T-helper 22 cell (primary cell): ENCODE data around the gene ZBTB7B.

Experiments
- DNase-seq: peaks from one replicate; pipeline ENCODE4 v3.0.0-alpha.2; 2020; ENCODE audit warnings: low read depth

ZBTB7B gene

DNA sequence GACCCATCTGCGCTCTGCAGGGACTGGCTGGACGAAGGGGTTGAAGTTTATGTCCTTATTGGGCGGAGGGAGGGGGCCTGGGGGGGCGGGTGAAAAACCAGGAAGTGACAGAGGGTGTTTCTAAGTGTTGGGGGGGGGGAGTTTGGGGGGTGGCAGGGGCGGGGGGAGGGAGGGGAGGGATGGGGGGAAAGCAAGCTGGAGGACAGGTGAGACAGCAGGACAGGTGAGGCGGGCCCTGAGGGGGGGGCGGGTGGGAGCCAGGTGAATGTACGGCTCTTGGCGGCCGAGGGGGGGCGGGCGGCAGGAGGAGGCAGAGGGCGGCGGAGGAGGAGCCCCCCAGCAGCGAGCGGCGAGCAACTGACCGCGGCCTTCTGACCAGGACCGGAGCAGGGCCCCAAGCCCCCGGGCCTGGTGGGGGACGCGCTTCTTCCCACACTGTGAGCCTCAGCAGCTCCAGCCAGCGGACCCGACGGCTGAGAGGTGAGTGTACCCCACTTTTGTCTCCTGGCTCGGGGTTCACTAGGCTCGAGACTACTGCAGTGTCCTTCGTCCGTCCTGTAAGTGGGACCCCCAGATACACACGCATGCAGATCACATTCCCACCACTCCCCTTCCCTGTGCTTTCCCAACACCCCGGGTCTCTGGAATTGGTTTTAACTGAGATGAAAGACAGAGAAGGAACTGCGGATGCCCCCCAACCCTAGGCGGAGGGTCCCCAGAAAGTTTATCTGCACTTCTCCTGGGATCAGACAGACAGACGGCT lies at the start of gene ZBTB7B:
Gene ZBTB7B (plus strand): TSS at position 339 of the 763 bp plus-strand sequence. CDS start 11,859 bp downstream, outside the sequence.
- peak; percentile 25 for DNase-seq

DNA sequence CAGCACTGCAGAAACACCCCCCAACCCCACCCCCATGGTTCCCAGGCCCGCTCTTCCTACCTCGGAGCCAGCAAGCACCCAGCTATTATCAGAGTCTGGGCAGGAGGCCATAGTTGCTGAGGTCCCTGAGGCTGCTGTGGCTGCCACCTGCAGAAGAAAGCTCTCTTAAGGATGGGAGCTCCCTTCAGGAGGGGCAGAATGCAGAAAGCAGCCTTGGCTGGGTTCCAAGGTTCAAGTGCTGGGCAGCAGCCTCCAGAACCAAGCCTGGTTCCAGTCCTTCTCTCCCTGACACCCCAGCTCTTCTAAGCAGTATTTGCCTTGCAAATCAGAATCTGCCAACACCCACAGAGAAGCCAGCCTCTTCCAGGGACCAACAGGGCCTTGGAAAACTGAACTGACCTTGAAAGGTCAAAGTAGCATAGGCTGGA lies 49.0 kb upstream of the ZBTB7B start:
- no peak for DNase-seq

DNA sequence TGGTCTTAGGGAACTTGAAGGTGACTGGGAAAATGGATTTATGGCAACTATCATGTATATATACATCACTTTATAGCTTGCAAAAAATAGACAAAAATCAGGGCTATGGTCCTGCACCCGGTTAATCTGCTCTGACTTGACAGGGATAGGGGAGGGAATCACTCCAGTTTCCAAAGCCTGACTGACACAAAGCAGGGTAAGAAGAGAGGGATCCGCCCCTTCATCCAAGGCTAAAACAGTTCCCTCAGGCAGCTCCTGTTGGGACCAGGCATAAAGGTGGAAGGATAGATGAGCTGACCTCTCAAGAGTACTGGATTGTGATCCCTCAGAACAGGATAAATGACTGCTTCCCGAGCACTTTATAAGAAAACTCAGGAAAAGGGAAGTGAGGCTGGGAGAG lies 48.1 kb upstream of the ZBTB7B start:
- DNase-seq: no peak

DNA sequence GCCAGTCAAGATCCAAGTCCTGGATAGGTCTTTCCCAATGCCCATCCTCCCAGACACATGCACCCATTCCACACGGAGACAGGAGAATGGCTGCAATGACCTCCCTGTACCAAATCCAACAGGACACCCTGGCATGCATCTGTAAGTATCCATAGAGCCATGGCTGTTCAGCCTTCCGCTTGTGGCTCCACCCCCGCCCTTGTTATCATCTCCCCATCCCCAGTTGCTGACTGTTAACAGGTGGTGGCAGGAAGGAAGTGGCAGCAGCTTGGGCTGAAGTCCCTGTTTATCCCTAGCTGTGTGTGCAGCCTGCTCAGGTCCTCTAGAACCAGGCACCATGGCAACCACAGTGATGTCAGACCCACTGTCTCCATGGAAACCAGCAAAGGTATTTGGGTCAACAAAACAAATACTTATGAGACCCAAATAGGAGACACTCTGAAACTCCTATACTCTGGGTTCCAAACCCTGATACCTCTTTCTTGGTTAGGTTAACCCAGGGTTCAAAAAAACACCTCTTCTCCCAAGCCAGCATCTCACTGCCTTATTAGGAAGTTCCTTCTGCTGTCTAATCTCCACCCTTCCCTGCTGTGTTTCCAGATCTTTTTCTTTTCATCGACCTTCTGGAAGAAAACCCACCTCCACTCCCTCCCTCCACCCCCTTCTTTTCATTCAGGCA lies 47.4 kb upstream of the ZBTB7B start:
- DNase-seq: peak; percentile 98

DNA sequence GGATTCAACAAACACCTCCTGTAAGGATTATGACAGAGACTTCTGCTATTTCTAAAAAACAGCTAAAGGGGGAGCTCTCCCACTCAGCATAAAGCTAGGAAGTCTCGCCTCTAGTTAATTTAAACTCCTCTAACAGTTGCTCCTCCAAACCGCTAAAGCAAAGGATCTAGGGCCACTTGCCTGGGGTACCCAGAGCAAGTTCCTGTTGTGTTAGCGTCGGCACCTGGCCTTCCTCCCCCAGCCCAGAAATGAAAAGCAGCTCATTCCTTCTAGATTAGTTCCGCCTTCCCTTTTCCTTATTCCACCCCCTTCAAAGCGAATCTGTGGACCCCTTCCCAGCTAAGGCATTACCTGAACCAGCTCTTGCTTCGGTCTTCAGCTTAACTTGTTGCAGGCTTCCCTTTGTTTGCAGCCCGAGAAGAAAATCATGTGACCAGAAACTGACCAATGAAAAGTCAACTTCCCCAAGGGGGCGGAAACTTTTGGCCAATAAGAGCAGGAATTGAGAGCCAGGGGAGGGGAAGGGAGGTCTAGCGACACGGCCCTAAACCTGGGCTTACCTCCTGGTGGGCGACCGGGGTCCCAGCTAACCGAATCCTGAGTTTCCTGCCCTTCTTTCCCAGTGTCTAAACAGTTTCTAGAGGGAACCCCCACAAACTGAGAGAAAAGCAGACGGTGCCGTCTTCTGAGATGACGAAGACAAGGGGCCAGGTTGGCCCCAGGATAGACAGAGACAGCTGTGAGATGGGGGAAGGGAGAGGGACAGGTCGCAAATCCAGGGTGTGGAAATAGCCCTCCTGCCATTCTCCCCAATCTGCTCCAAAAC lies 46.7 kb upstream of the ZBTB7B start, which contains the start of gene PBXIP1:
Gene PBXIP1 (minus strand): TSS at position 382 of the 826 bp plus-strand sequence. CDS start 2,378 bp downstream, outside the sequence.
- DNase-seq: peak; percentile 73

DNA sequence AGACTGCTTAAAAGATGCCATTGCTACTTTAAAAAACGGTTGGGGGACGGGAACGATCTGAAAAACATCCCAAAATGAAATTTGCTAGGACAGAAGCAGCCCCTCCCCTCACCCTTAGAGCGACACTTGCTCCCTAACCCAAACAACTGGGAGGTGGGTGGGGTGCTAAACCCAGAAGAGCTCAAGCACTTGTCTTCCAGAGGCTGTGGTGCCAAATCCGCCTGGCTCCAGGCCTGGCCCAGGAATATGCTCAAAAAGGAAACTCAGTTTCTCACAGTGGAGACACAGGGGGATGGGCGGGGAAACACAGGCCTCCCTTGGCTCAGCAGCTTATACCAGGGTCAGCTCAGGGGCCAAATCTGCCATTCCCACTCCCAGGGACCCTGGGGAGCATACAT lies 46.1 kb upstream of the ZBTB7B start:
- DNase-seq: no peak

DNA sequence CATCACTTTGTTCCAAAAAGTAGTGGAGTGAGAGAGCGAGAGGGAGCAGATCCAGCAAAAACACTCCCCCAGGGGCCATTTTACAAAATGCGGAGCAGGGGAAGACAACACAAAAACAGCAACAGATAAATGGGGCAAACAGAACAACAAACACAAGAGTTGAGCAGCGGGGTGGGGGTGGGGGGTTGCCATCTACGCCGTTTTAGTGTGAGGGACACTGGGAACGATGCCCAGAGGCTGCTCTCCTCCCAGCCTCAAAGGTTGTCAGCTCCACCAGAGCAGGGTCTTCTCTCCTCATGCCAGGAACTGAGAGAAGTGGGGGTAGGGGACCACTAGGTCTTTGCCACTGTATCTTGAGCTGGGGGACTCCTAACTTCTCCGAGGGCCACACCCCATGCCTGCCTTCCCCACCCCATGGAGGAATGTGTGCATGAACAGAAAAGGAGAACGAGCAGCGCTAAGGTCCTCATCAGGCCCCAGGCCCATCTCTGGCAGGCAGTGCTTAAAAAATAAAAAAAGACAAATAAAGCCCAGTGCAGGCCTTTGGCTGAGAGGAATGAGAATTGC lies 45.4 kb upstream of the ZBTB7B start:
- no peak for DNase-seq

DNA sequence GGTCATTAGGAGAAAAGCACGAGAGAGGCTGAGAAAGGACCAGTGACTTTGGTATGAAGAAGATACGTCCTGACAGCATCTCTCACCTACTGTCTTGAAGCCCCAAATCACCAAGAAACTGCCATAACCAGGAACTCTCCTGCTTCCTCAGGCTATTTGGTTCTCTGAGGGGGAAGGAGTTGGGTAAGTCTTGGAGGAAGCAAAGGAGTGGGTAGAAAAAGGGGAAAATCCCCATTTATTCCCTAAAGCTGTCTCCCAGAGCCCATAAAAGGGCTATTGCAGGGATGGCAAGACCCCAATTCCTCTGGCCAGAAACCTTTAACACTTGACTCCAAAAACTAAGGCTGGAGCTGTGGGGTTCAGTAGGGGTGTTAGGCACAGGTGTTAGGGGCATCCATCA lies 44.6 kb upstream of the ZBTB7B start:
- no peak for DNase-seq

DNA sequence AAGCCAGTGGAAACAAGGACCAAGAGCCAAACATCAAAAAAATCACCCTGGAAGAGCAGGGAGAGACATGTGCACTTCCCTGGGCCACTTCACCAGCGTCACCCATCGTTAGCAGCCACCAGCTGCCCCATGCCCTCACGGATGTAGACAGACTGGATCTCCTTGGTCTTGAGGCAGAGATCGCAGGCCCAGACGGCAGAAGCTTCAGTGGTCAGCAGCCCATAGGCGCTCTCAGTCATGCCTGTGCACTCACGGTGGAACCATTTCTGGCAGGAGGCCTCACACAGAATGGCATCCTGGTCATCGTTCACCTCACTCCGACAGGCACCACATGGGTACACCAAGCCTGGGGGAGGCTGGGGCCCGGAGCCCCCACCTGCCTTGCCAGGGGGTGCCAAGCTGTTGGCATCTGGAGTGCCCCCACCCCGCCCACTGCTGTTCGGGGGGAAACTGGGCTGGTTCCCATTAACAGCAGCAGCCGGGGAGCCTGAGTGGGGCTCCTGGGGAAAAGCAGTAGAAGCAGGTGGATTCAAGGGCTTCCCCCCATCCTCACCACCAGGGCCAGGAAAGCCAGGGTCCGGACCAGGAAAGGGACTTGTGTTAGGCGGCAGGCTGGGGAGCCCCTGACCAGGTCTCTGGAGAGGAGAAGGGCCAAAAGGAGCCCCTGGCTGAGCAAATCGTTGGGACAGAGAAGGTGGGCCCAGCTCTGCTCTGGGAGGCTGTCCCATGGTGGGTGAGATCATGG lies 43.7 kb upstream of the ZBTB7B start:
- no peak for DNase-seq

DNA sequence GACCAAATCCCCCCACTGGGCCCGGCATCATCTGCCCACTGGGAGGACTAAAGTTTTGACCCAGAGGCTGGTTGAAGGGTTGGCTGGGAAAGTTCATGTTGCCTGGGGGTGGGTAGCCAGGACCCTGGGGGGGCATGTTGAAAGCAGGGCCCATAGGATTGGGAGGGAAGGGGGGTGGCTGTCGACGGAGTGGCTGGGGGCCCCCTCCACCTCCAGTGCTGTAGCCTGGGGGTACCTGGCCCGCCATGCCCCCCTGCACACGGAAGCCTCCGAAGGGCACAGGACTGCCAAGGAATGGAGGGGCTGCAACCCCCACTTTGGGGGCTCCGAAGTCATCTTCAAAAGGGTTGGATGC lies 43.2 kb upstream of the ZBTB7B start:
- no peak for DNase-seq

DNA sequence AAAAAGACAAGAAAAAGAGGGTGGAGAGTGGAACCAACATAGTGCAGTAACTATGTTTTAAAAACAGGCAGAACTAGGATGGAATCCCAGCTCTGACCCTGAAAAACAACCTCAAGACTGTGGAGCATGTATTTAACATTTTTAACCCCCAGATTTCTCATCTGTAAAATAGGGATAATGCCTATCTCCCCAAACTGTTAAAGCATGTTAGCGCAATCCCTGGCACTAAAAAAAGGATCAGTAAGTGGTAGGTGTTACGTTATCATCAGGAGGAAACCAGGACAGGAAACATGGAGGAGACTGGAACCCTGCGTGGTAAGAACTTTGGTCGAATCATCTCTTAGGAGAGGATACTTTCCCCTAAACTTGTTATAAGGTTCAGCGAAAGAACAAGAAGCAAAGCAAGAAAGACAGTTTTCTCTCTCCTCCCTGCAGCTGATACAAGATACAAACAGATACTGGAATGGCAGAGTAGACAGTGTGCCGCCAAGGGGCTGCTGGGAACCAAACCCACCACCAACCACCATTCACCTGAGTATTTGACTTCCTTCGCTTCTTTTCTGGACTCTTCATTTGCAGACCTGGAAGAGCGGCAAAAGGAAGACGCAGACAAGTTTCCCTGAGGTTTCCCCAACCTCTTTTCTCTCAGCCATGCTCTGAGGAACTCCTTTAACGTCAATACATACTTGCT lies 42.0 kb upstream of the ZBTB7B start:
- no peak for DNase-seq

DNA sequence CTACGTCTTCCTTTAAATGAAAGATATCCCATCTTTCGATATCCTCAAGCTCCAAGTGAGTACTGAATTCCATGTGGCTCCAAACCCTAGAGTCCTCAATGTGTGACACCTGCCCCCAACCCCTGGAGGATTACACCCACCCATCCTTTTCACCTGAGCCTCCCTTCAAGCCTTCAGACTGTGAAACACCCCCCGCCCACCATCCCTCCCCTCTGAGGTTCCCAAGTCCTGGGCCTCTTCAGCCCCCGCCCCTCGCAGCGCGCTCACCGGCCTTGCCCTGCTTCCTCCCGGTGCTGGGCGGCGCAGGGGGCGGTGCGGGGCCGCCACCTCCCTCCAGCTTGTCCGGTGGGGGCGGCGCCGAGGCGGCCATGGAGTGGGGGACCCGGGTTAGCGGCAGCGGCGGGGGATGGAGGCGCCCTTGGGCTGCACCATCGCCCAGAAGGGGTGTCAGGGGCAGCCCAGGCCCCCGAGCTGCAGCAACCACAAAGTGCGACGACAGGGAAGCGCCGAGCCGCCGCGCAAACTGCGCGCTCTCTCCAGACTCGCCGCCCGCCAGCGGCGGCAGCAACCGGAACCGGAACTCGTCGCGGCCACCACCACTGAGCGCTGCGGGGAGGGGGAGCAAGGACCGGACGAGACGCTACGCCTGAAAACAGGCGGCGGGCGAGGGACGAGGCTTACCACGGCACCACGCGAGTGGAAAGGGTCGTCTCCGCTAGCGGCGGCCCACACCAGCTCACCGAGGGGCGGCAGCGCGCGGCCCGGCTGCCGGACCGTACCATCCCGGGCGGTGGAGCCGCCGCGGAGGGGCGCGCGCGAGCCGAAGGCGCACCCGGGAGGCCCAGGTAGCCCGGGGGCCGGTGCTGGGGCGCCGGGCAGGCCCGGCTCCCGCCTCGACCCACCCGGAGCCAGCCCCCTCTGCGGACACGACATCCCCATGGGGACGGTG lies 41.1 kb upstream of the ZBTB7B start, which contains the start of gene PYGO2:
Gene PYGO2 (minus strand): TSS at position 576 of the 949 bp plus-strand sequence. CDS start 206 bp downstream, at position 370.
- peak; percentile 80 for DNase-seq

DNA sequence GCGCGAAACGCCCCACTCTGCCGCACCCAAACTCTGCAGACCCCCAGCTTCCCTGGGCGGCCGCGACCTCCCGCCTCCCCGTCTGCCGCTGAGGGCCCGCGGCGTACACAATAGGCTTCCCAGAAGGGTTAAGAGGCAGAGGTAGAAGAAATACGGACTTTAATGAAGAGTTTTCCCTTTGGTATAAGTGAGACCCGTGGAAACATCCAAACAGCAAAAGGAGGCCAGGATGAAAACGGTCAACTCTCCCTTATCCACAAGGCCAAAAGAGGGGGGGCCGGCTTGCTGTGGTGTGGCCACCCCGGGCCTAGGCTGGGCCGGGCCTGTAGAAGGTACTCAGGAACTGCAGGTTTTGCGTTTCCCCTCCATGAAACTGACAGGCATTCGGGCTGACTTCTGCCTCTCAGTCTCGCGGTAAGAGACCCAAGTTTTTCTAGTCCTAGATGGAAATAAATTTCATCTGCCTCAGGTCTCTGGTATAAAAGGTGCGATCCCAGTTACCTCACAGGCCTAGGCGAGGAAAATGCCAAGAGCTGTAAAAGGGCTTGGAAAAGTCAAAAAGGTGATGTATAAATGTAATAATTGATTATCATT lies 40.3 kb upstream of the ZBTB7B start:
- no peak for DNase-seq

DNA sequence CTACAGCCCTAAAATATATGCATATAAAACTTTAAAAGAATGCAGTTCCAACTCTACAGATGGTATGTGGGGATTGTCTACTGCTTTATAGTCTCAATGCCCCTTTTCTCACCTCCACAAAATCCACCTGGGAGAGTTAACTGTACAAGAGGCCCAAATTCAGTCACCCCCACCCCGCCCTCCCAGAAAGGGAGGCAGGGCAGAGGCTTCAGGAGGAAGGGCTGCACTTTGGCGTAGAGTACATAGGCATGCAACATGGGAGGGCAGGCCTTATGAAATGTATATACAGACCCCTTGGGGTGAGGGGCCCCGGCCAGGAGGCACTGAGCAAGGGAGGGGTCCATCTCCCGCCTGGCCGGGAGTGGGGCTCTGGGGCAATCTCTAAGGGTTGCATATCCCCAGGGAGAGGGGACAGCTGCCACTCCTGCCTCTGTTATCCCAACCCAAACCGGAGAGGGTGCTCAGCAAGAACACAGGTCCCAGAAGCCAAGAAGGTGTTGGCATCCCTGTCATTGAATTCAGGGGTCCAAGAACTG lies 39.7 kb upstream of the ZBTB7B start:
- DNase-seq: no peak

DNA sequence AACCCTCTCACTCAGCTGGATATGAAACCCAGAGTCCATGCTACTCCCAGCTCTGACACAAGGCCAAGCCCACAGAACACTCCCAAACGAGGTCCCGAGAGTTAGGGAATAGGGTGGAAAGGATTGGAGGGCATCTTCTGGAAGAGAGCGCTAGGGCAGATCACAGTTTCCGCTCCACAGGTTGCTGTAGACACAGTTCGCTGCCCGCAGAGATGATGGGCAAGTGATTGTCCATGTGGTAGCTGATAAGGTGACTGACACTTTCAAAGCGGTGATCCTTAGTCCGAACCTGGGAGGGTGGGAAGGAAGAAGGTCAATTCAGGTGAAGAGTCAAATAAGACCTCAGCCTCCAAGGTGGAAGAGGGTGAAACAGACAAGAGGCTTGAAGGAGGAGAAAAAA lies 39.0 kb upstream of the ZBTB7B start:
- DNase-seq: no peak

DNA sequence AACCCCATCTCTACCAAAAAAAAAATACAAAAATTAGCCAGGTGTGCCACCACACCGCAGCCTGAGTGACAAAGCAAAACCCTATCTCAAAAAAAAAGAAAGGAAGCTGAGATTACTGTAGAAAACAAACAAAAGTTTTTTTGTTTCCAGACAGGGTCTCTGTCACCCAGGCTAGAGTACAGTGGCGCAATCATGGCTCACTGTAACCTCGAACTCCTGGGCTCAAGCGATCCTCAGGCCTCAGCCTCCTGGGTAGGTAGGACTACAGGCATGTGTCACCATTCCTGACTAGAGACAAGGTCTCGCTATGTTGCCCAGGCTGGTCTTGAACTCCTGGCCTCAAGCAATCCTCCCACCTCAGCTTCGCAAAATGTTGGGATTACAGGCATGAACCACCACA lies 38.2 kb upstream of the ZBTB7B start:
- no peak for DNase-seq

DNA sequence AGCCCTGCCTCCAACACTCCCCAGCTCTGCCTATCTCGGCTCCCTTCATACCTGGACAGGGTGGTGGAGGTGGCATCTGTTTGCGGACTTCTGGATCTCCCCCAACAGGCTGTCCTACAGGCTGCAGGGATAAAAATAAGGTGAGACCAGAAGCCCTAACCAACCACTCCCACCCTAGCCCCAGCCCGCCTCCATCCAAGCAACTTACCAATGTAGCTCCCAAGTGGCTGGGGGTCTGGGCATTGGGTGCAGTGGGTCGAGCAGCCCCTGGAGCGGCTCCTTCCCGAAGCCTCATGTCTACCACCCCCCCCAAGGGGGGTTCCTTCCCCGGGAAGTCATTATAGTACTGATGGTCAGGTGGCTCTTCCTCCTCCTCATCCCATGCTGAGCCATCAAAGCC lies 36.5 kb upstream of the ZBTB7B start:
- DNase-seq: no peak

DNA sequence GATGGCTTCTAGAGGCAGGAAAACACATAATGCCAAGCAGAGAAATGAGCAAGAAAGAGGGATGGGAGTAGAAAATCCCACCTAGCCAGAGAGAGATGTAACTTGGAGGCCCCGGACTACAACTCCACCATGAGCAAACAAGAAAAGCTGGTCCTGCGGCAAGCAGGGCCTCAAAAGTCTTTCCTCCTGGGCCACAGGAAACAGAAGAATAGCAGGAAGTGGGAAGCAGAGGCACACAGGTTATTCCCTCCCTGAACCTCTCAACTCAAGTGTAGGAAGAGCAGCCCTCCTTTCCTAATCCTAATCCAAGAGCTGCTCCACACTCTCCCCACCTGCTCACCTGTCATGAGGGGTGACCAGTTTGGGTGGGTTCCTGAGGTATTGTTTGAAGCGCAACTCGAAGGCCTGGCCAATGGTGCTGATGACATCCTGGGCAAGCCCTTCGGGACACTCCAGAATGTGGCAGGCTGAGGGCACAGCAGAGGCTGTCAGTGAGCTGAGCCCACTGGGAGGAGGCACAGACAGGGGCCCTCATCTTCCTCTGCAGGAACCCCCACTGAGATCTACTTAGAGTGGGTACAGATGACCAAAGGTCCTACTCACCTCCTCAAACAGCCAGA lies 35.2 kb upstream of the ZBTB7B start:
- DNase-seq: no peak

DNA sequence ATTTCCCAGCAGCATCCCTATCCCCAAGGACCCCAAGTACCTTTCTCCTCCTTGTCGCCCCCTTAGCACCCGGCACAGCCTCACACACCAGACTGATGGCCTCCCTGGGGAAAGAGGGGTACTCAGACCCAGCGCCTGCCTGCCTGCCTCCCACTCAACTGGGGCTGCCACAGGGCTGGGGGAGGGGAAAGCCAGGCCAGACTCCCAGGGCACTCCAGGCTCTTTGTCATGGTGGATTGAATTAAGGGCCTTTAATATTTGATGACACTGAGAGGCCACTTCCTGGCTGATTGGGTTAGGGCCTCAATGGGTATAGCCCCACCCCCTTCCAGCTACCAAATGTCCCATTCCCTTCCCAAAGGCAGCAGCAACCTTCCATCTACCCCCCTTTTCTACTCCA lies 33.9 kb upstream of the ZBTB7B start:
- DNase-seq: no peak
